Brain microvascular endothelial cell (primary cell): ENCODE measurements around the gene TAF10.

ENCODE experiments used
- DNase-seq: peaks from one replicate; pipeline ENCODE4 v3.0.0-alpha.2; 2020
- H3K27ac ChIP-seq: fragments of 250-450 bp; sonication (Bioruptor Pico); 2 replicates; pipeline ENCODE4 v1.5.1; 2020; ENCODE audit warnings: mild to moderate bottlenecking, moderate library complexity
- H3K27me3 ChIP-seq: fragments of 250-450 bp; sonication (Bioruptor Pico); replicated peaks from 2 replicates; pipeline ENCODE4 v1.5.1; 2020; ENCODE audit warnings: mild to moderate bottlenecking
- H3K36me3 ChIP-seq: fragments of 250-450 bp; sonication (Bioruptor Pico); replicated peaks from 2 replicates; pipeline ENCODE4 v1.5.1; 2020; ENCODE audit warnings: mild to moderate bottlenecking
- H3K4me3 ChIP-seq: 2 replicates; pipeline ENCODE4 v1.5.1; 2011; ENCODE audit warnings: low read depth, mild to moderate bottlenecking, control low read depth, low read length, moderate library complexity
- CTCF ChIP-seq: IDR thresholded peaks from 2 replicates; pipeline ENCODE4 v1.5.1; 2011; ENCODE audit warnings: low read depth, mild to moderate bottlenecking, moderate library complexity, low read length, control low read depth, inconsistent platforms; ENCODE audit errors: missing control alignments
- in situ Hi-C: cut with HindIII; loops from 2 replicates; pipeline ENCODE4 v1.10.0; 2017; ENCODE audit warnings: low sequenced_read_pairs, low pct_ligation_motif_present

TAF10 gene

GRCh38 chr11:6633422-6634408 lies 21.7 kb upstream of the TAF10 start:
- H3K27ac ChIP-seq: no peak overlapping the region
- H3K36me3 ChIP-seq: no peaks in the 10 kb centered on the region
- no peak for TF ChIP-seq CTCF
- H3K4me3 ChIP-seq: no peak overlapping the region
- in situ Hi-C loops: no loop called here
- H3K27me3 ChIP-seq: no peaks in the 10 kb centered on the region
- DNase-seq: no peak

GRCh38 chr11:6632116-6633073 lies 20.4 kb upstream of the TAF10 start:
- no peaks in the 10 kb centered on the region for H3K27me3 ChIP-seq
- no peak for TF ChIP-seq CTCF
- H3K27ac ChIP-seq: no peak overlapping the region
- H3K36me3 ChIP-seq: no peaks in the 10 kb centered on the region
- DNase-seq: no peak
- in situ Hi-C loops: no loop called here
- H3K4me3 ChIP-seq: no peak overlapping the region

- H3K36me3 ChIP-seq: no peaks in the 10 kb centered on the region
- no peak for DNase-seq
- TF ChIP-seq CTCF: no peak
- no peak overlapping the region for H3K27ac ChIP-seq
- in situ Hi-C loops: no loop called here
- H3K4me3 ChIP-seq: no peak overlapping the region
- H3K27me3 ChIP-seq: no peaks in the 10 kb centered on the region
Measured at GRCh38 chr11:6631361-6631890, 19.4 kb upstream of the TAF10 start.

- Histone ChIP-seq H3K27ac (no peak overlapping the region), H3K4me3 (no peak overlapping the region), H3K27me3 (no peaks in the 10 kb centered on the region), H3K36me3 (no peaks in the 10 kb centered on the region)
- in situ Hi-C loops: no loop called here
- TF ChIP-seq CTCF: no peak
- no peak for DNase-seq
Measured at GRCh38 chr11:6630632-6631291, 18.7 kb upstream of the TAF10 start.

- no peak for TF ChIP-seq CTCF
- Histone ChIP-seq H3K27me3 (no peaks in the 10 kb centered on the region), H3K4me3 (no peak overlapping the region), H3K27ac (no peak overlapping the region), H3K36me3 (no peaks in the 10 kb centered on the region)
- no peak for DNase-seq
- in situ Hi-C loops: no loop called here
Measured at GRCh38 chr11:6629892-6630631, 18.0 kb upstream of the TAF10 start.
